Suprapubic skin (tissue), 3 donors: ENCODE results near the gene TSPEAR.

ENCODE experiments used
- POLR2AphosphoS5 ChIP-seq, 3 donors: sonication (generic); formaldehyde crosslinking; IDR thresholded peaks; one replicate each; pipeline ENCODE4 v1.6.1; 2017; ENCODE audit warnings: antibody characterized with exemption in 3 of 3
- TF ChIP-seq, protein P1 (sequence below), 2 donors: fragments of 200-600 bp in 1 of 2; fragments of 450-650 bp in 1 of 2; sonication (generic) in 1 of 2; IDR thresholded peaks; one replicate each; pipeline ENCODE4 v1.5.1; 2016 to 2019; ENCODE audit warnings: antibody characterized with exemption in 2 of 2, mild to moderate bottlenecking in 1 of 2, moderate library complexity in 1 of 2

DNA sequence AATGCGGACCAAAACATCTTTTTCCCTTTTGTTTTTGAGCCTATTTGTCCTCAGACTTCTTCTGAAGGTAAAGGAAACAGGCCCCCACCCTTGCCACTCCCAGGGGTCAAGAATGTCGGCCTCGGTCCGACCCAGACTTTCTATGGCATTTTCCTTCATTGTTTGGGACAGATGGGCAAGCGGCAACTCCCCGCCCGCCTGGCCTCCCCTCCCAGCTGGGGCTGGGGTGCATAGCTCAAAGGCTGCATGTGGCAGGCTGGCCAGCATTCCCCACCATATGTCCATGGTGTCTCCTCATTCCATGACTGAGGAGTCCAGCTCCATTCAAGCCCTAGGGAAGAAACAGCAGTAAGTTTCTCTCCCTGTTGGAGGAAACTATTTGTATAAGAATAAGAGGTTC lies 29.4 kb upstream of the TSPEAR start:
- no peak for TF ChIP-seq POLR2AphosphoS5 (IDR thresholded peaks at IDR 0.05)
- TF ChIP-seq, protein P1, sequence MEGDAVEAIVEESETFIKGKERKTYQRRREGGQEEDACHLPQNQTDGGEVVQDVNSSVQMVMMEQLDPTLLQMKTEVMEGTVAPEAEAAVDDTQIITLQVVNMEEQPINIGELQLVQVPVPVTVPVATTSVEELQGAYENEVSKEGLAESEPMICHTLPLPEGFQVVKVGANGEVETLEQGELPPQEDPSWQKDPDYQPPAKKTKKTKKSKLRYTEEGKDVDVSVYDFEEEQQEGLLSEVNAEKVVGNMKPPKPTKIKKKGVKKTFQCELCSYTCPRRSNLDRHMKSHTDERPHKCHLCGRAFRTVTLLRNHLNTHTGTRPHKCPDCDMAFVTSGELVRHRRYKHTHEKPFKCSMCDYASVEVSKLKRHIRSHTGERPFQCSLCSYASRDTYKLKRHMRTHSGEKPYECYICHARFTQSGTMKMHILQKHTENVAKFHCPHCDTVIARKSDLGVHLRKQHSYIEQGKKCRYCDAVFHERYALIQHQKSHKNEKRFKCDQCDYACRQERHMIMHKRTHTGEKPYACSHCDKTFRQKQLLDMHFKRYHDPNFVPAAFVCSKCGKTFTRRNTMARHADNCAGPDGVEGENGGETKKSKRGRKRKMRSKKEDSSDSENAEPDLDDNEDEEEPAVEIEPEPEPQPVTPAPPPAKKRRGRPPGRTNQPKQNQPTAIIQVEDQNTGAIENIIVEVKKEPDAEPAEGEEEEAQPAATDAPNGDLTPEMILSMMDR (IDR thresholded peaks at IDR 0.05), result no peak
